Measurements from ENCODE around the gene MARK3. TPM values are rescaled to one million over a fixed set of nuclear protein-coding genes. Genes with fewer than 3 reads are reported as not detected.
A peak's percentile ranks its signal among the peaks of the same experiment; 100 is the strongest.

Gene MARK3
- total and polyA plus RNA-seq, 2 of the 4 experiments (the other 2 are of a cell fraction): 78.5 to 80.5 TPM

DNA sequence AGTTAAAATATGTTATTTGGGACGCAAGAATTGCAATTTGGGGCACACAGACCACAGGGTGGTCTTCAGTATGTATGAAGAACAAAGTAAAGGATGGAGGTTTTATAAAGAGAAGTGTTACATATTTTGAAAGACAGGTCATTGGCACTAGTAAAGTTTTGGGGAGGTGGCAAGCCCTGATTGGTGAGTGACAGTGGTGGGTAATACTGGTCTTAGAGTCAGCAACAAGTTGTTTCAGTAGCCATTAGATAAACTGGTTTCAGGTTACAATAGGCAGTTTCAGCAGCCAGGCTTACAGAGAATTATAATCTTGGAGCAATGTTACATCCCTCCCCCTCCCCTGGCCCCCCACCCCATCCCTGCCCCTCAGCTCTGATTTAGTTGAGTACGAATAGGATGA, 17.5 kb downstream of the MARK3 start:
- 100% methylated on average over 1 of the region's 2 CpGs; no CpG with 5 or more reads in 1 of the 2 experiments for WGBS, 2 experiments (ENCODE audit: extremely low coverage in 2 of 2, insufficient read length in 1 of 2)
- Histone ChIP-seq H4K20me1 (ENCODE audit: insufficient read depth, low read length) (peaks cover 81% of the 10 kb centered on the region), H2AK9ac (replicated peaks; ENCODE audit: low read depth, low read length, poor library complexity) (no peak overlapping the region), H2BK5ac (ENCODE audit: low read depth, low read length, poor library complexity, severe bottlenecking) (peak overlapping the region; percentile 60), H3K4me1 (ENCODE audit: control insufficient read depth, insufficient read depth, low read length) (peaks cover 14% of the 10 kb centered on the region), H2AK5ac (ENCODE audit: low read depth, low read length) (no peak overlapping the region), H2BK120ac (ENCODE audit: low read depth, low read length) (no peak overlapping the region), H4K5ac (ENCODE audit: low read depth, low read length) (no peak overlapping the region), H3K14ac (replicated peaks; ENCODE audit: low read depth, low read length) (no peak overlapping the region), H3K36me3 (ENCODE audit: control insufficient read depth, insufficient read depth, low read length) (peaks cover 4% of the 10 kb centered on the region; the same call in 1 of the 2 replicates), H3K9ac (ENCODE audit: low read depth, low read length) (no peak overlapping the region), H4K91ac (ENCODE audit: insufficient read depth, low read depth, low read length) (no peak overlapping the region), H3K9me1 (ENCODE audit: insufficient read depth, low read length) (peaks cover 22% of the 10 kb centered on the region), H3K23ac (ENCODE audit: low read depth, low read length) (no peak overlapping the region), H3K27ac (ENCODE audit: insufficient read depth, low read length) (no peak overlapping the region), H3K4ac (ENCODE audit: low read depth, low read length) (no peak overlapping the region), H3K18ac (ENCODE audit: low read depth, low read length) (no peak overlapping the region), H2AFZ (replicated peaks; ENCODE audit: low read length, poor library complexity) (no peak overlapping the region), H3K4me3 (ENCODE audit: insufficient read depth, low read depth, low read length) (no peak overlapping the region), H3K27me3 (ENCODE audit: control insufficient read depth, insufficient read depth, low read length) (no peaks in the 10 kb centered on the region), H3K56ac (ENCODE audit: extremely low read depth, insufficient read depth, low read length) (no peak overlapping the region), H2BK20ac (ENCODE audit: low read depth, low read length) (no peak overlapping the region), H3K9me3 (ENCODE audit: control insufficient read depth, insufficient read depth, low read length) (no peaks in the 10 kb centered on the region), H2BK15ac (ENCODE audit: low read depth, low read length) (no peak overlapping the region), H3K4me2 (ENCODE audit: low read depth, low read length) (peak overlapping the region; percentile 1; the same call in 1 of the 2 replicates), H4K8ac (ENCODE audit: low read depth in 2 of 2, low read length in 2 of 2) (no peak overlapping the region), H3K79me1 (ENCODE audit: low read depth in 1 of 2, low read length in 2 of 2) (peaks cover 0 to 61% of the 10 kb centered on the region in 2 experiments; a peak in 2 of 4 replicates)
- dilution Hi-C loops (cut with HindIII; ENCODE audit: low sequenced_read_pairs, unreplicated experiment): no loop called here
- POLR2A ChIA-PET (ENCODE audit: unreplicated experiment): no interaction called here
- TF ChIP-seq NFE2L2 (IDR thresholded peaks at IDR 0.05; ENCODE audit: low read depth, low read length) (no peak), MAZ (IDR thresholded peaks at IDR 0.05; ENCODE audit: borderline replicate concordance, low read depth, low read length) (no peak), RCOR1 (IDR thresholded peaks at IDR 0.05; ENCODE audit: insufficient replicate concordance, low read length) (no peak), CHD1 (IDR thresholded peaks at IDR 0.05; ENCODE audit: low read depth, low read length) (no peak), RAD21 (IDR thresholded peaks at IDR 0.05; ENCODE audit: low read length) (no peak), SMC3 (IDR thresholded peaks at IDR 0.05; ENCODE audit: low read depth, low read length) (no peak), MXI1 (IDR thresholded peaks at IDR 0.05; ENCODE audit: borderline replicate concordance, low read depth, low read length) (no peak), FOS (IDR thresholded peaks at IDR 0.05; ENCODE audit: low read depth, low read length) (no peak), USF2 (IDR thresholded peaks at IDR 0.05; ENCODE audit: low read depth, low read length) (no peak), POLR2A (IDR thresholded peaks at IDR 0.05; ENCODE audit: low read depth, low read length) (no peak), BHLHE40 (IDR thresholded peaks at IDR 0.05; ENCODE audit: low read depth, low read length) (no peak), MAFK (IDR thresholded peaks at IDR 0.05; ENCODE audit: low read depth, low read length) (no peak), CEBPB (IDR thresholded peaks at IDR 0.05; ENCODE audit: low read depth, low read length) (no peak), RFX5 (IDR thresholded peaks at IDR 0.05; ENCODE audit: low read depth, low read length) (no peak)
- TF ChIP-seq, protein P1, sequence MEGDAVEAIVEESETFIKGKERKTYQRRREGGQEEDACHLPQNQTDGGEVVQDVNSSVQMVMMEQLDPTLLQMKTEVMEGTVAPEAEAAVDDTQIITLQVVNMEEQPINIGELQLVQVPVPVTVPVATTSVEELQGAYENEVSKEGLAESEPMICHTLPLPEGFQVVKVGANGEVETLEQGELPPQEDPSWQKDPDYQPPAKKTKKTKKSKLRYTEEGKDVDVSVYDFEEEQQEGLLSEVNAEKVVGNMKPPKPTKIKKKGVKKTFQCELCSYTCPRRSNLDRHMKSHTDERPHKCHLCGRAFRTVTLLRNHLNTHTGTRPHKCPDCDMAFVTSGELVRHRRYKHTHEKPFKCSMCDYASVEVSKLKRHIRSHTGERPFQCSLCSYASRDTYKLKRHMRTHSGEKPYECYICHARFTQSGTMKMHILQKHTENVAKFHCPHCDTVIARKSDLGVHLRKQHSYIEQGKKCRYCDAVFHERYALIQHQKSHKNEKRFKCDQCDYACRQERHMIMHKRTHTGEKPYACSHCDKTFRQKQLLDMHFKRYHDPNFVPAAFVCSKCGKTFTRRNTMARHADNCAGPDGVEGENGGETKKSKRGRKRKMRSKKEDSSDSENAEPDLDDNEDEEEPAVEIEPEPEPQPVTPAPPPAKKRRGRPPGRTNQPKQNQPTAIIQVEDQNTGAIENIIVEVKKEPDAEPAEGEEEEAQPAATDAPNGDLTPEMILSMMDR (conservative IDR thresholded peaks at IDR 0.05; ENCODE audit: low read depth, low read length): no peak
- TF ChIP-seq, protein P2, sequence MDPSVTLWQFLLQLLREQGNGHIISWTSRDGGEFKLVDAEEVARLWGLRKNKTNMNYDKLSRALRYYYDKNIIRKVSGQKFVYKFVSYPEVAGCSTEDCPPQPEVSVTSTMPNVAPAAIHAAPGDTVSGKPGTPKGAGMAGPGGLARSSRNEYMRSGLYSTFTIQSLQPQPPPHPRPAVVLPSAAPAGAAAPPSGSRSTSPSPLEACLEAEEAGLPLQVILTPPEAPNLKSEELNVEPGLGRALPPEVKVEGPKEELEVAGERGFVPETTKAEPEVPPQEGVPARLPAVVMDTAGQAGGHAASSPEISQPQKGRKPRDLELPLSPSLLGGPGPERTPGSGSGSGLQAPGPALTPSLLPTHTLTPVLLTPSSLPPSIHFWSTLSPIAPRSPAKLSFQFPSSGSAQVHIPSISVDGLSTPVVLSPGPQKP (IDR thresholded peaks at IDR 0.05; ENCODE audit: borderline replicate concordance, low read depth, low read length): no peak
- CTCF ChIA-PET: interaction anchor here (0.6 kb wide), 1 partner anchor 34 kb away, joined by 4 read pairs; no protein-coding TSS in a partner anchor
- BruUV-seq (replicated peaks): no TSS peak
- DNase-seq: peak; percentile 70
- intact Hi-C loops (cut with micrococcal nuclease): no loop called here
- ATAC-seq (ENCODE audit: low read depth): peak; percentile 41
- in situ Hi-C loops (cut with MboI; ENCODE audit: low sequenced_read_pairs): no loop called here

Measured in IMR-90 (cell line).